Medulla oblongata (tissue), 1 donor: ENCODE measurements around the gene APAF1.
"Not testable (repeated sequence)": the region's sequence is repeated elsewhere in the genome, so short reads cannot be mapped to it uniquely, and the experiment has no call there.

Source experiments
- DNase-seq: peaks from one replicate; pipeline ENCODE4 v3.0.0-alpha.2; 2015; ENCODE audit errors: extremely low spot score

Gene APAF1

DNA sequence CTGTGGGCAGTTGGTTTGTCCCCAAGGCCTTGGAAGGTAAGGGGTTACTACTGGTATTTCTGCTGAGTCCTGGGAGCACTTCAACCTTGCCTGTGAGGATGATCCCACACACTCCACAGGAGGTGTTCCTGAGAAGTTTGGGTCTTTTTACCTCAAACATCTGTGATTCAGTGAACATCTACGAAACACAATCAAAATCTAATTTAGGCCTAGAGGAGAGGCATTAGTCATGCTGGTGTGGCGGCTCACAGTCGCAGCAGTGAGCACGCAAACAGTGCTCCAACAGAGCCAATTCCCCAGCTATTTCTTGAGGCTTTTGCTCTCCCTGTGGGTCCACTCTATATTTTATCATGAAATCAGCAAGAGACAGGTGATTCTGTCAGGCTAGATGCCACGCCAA lies 107.6 kb downstream of the APAF1 start:
- no peak for DNase-seq

GRCh38 chr12:98754095-98754494 lies 109.0 kb downstream of the APAF1 start:
- peak; percentile 50 for DNase-seq

- not testable (repeated sequence) for DNase-seq
Observed at GRCh38 chr12:98755855-98756254, 110.8 kb downstream of the APAF1 start.

GRCh38 chr12:98757455-98757854 lies 112.4 kb downstream of the APAF1 start:
- no peak for DNase-seq

- DNase-seq, result peak; percentile 91
Observed at GRCh38 chr12:98758331-98758730, 113.2 kb downstream of the APAF1 start.

DNA sequence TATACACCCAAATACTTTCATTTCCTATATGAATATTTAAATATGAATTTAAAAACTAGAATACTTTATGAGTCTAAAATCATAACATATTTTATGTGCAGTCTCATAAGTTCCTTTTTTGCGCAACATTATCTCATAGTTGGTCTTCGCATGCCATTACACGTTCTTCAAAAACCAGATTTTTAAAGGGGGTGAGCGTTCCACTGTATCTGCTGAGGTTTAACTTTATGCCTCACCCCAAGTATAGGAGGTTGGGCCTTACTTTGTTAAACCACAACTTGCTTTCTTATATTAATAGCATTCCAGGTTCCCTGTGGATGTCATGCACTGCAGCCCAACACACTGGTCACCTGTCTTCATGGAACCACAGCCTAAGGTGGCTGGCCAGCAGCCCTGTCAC lies 118.6 kb downstream of the APAF1 start:
- no peak for DNase-seq

GRCh38 chr12:98767248-98767647 lies 122.2 kb downstream of the APAF1 start:
- DNase-seq, result no peak

GRCh38 chr12:98769068-98769467 lies 124.0 kb downstream of the APAF1 start:
- no peak for DNase-seq

- no peak for DNase-seq
Observed at GRCh38 chr12:98770230-98770629, 125.1 kb downstream of the APAF1 start.

DNA sequence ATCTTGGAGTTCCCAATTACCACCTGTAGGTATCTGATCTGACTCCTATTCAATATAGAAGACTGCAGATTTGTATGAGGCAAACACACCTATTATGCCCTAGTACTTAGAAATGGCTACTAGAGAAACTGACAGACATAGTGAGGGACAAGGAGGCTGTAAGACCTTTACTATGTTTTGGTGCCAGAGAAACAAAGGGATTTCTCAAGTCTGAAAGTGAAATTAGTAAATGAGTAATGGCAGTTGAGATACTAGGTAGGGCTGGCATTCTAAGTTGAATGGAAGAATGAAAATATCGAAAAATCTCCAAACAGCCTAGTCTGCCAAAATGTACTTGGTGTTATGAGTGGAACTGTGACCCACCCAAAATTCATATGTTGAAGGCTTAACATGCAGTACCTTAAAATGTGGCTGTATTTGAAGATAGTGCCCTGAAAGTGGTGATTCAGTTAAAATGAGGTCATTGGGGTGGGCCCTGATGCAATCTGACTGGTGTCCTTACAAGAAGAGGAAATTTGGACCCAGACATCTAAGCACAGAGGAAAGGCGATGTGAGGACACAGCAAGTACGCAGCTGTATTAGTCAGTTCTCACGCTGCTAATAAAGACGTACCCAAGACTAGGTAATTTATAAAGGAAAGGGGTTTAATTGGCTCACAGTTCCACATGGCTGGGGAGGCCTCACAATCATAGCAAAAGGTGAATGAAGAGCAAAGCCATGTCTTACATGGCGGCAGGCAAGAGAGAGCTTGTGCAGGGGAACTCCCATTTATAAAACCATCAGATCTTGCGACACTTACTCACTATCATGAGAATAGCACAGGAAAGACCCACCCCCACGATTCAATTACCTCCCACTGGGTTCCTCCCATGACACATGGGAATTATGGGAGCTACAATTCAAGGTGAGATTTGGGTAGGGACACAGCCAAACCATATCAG lies 127.0 kb downstream of the APAF1 start:
- no peak for DNase-seq

GRCh38 chr12:98772818-98773217 lies 127.7 kb downstream of the APAF1 start:
- no peak for DNase-seq

DNA sequence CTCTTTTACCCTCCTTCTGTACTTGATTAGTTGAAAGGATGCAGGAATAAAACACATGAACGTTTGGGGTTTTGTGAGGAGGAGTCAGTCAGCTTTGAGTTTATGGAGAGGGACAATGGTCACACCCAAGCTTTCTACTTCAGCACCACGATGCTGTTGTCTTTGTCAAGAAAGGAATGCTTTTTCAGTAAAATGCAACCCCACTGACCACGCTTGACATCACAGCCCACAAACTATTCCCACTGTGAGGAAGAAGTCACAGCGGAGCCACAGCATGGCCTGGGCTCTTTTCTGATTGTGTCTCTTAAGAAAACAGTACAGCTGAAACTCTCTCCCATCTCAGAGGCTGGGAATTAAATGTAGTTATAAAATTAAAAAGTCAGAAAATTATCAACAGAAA lies 135.2 kb downstream of the APAF1 start:
- DNase-seq, result no peak

GRCh38 chr12:98783420-98783819 lies 138.3 kb downstream of the APAF1 start:
- no peak for DNase-seq
